SH-SY5Y (cell line): ENCODE measurements around the gene TIAL1.

Source experiments
- GATA2 ChIP-seq: IDR thresholded peaks from 2 replicates; pipeline ENCODE4 v1.6.1; 2011; ENCODE audit warnings: mild to moderate bottlenecking, low read depth, low read length
- GATA3 ChIP-seq: IDR thresholded peaks from 2 replicates; pipeline ENCODE4 v1.6.1; 2011; ENCODE audit warnings: low read depth, mild to moderate bottlenecking, low read length, moderate library complexity

GRCh38 chr10:119640384-119640783 is 43.6 kb upstream of the TIAL1 start:
- TF ChIP-seq GATA2 (no peak), GATA3 (no peak)
